Measurements from ENCODE around the gene CCDC124.

Gene CCDC124

DNA sequence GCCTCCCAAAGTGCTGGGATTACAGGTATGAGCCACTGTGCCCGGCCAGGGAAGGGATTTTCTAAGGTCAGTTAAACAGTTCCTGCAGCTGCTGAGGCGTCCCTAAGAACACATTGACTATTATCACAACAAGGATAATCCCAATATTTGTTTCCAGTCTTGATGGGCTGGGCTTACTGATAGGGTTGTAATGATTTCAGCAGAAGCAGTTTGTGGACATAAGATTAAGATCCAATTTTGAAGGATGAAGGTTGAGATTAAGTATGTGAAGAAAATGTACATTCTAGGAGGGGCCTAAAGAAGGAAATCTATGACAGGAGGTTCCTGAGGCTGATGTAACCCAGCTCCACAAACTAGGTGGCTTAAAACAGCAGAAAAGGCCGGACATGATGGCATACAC is 10.7 kb upstream of the CCDC124 start:
- Mint-ChIP-seq H3K27ac (no peak overlapping the region), H3K4me3 (no peak overlapping the region), H3K4me1 (no peaks in the 10 kb centered on the region), H3K9me3 (no peaks in the 10 kb centered on the region), H3K27me3 (no peaks in the 10 kb centered on the region), H3K36me3 (no peaks in the 10 kb centered on the region)

DNA sequence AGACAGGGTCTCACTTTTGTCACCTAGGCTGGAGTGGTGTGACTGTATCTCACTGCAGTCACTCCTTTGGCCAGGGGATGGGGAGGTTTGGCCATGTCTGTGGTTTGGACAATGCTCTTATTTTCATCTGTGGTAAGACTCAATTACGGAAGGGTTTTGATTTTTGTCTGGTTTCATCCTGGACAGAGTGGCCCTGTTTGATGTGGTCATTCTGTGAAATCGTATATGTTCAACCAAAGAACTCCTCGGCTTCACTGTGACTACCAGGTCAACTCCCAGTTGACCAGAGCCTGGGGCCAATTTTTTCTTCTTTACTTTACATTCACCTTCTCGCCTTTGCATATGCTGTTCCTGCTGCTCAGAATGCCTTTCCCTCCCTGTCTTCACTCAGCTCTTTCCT is 6.8 kb upstream of the CCDC124 start:
- H3K4me3 Mint-ChIP-seq, result no peak overlapping the region
- H3K27me3 Mint-ChIP-seq, result no peaks in the 10 kb centered on the region
- H3K9me3 Mint-ChIP-seq, result no peaks in the 10 kb centered on the region
- no peaks in the 10 kb centered on the region for H3K36me3 Mint-ChIP-seq
- H3K4me1 Mint-ChIP-seq, result no peaks in the 10 kb centered on the region
- H3K27ac Mint-ChIP-seq, result peak overlapping the region; percentile 53

DNA sequence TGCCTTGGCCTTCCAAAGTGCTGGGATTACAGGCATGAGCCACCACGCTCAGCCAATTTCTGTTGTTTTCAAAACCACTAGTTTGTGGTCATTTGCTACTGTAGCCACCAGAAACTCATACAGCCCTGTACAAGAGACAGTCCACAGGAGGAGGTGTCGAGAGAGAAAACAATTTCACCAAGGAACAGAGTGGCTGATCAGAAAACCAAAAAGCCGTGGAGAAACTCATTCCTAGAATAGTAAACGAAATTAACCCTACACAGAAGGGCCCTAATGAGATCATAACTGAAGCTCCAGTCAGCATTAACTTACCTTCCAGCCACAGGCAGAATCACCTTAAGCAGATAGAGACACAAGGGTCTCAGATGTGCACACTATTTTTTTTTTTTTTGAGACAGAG is 3.8 kb upstream of the CCDC124 start:
- Mint-ChIP-seq H3K27ac (no peak overlapping the region), H3K27me3 (no peaks in the 10 kb centered on the region), H3K36me3 (no peaks in the 10 kb centered on the region), H3K4me1 (peaks cover 18% of the 10 kb centered on the region), H3K9me3 (no peaks in the 10 kb centered on the region), H3K4me3 (no peak overlapping the region)

GRCh38 chr19:17931532-17932191 is 1.2 kb upstream of the CCDC124 start:
- Mint-ChIP-seq H3K4me1 (peaks cover 18% of the 10 kb centered on the region), H3K27ac (peak overlapping the region; percentile 52), H3K9me3 (no peaks in the 10 kb centered on the region), H3K27me3 (no peaks in the 10 kb centered on the region), H3K4me3 (peak overlapping the region; percentile 98), H3K36me3 (no peaks in the 10 kb centered on the region)

DNA sequence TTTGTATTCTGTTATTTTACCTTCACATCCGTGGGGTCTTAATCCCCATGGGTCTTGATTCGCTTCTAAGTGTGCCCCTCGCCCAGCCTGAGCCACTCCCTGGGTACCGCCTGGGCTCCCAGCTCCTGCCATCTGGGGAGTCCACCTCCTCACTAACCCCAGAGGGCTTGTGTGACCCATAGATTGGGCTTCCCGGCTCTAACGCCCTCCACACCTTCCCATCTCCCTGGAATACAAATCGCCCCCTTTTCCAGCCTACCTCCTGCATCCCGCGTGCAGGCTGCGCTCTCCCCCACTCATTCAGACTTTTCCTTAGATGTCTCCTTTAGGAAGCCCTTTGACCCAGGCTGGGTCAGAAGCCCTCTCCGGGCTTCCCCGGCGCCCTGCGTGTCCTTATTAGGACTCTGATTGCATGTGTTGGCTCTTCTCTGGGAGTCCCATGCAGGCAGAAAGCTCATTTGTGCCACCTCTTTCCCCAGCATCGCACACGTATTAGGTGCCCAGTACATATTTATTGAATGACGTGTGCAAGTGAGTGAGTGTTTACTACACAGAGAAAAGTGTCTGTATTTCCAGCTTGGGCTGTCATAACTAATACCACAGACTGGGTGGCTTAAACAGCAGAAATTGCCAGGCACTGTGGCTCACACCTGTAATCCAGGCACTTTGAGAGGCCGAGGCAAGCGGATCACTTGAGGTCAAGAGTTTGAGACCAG is 757 bp downstream of the CCDC124 start:
- Mint-ChIP-seq H3K4me3 (peak overlapping the region; percentile 98), H3K27me3 (no peaks in the 10 kb centered on the region), H3K9me3 (no peaks in the 10 kb centered on the region), H3K36me3 (no peaks in the 10 kb centered on the region), H3K27ac (peak overlapping the region; percentile 98), H3K4me1 (peaks cover 18% of the 10 kb centered on the region)

DNA sequence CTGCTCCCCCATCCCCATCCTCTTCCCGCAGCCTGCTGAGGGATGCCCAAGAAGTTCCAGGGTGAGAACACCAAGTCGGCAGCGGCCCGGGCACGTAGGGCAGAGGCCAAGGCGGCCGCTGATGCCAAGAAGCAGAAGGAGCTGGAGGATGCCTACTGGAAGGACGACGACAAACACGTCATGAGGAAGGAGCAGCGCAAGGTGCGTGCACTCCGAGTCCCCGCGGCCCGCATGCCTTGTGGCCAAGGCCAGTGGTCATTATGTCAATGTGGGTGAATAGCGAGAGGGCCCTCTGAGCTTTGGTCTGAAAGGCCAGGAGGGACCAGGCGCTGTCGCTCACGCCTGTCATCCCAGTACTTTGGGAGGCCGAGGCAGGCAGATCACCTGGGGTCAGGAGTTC is 3.6 kb downstream of the CCDC124 start:
- H3K4me1 Mint-ChIP-seq, result peaks cover 17% of the 10 kb centered on the region
- H3K4me3 Mint-ChIP-seq, result no peak overlapping the region
- no peaks in the 10 kb centered on the region for H3K27me3 Mint-ChIP-seq

DNA sequence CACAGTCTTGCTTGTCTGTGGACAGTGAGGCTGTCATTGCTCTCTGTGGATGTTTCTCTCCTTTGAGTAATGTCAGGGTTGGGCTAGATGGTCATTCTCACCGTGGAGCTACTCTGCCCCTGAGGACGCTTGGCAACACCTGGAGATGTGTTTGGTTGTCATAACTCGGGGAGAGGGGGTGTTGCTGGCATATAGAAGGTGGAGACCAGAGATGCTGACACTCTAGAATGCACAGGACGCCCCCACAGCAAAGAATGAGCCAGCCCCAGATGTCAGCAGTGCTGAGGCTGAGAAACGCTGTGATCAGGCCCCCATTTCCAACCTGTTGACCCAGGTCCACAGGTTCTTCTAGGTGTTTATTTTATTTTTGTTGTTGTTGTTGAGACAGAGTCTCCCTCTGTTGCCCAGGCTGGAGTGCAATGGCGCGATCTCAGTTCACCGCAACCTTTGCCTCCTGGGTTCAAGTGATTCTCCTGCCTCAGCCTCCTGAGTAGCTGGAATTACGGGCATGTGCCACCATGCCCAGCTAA is 4.6 kb downstream of the CCDC124 start:
- no peak overlapping the region for H3K27ac Mint-ChIP-seq
- H3K27me3 Mint-ChIP-seq, result no peaks in the 10 kb centered on the region
- H3K9me3 Mint-ChIP-seq, result no peaks in the 10 kb centered on the region
- H3K4me3 Mint-ChIP-seq, result no peak overlapping the region
- no peaks in the 10 kb centered on the region for H3K36me3 Mint-ChIP-seq
- H3K4me1 Mint-ChIP-seq, result peaks cover 8% of the 10 kb centered on the region

More for the DNA sequence above, 3.6 kb downstream of the CCDC124 start:
- Mint-ChIP-seq H3K27ac (no peak overlapping the region), H3K36me3 (no peaks in the 10 kb centered on the region), H3K9me3 (no peaks in the 10 kb centered on the region)

- Mint-ChIP-seq H3K27me3 (no peaks in the 10 kb centered on the region), H3K36me3 (no peaks in the 10 kb centered on the region), H3K9me3 (no peaks in the 10 kb centered on the region), H3K27ac (no peak overlapping the region), H3K4me1 (peaks cover 7% of the 10 kb centered on the region), H3K4me3 (no peak overlapping the region)
Observed at GRCh38 chr19:17938092-17938845, 5.5 kb downstream of the CCDC124 start.

- no peak overlapping the region for H3K27ac Mint-ChIP-seq
- H3K4me1 Mint-ChIP-seq, result peaks cover 15% of the 10 kb centered on the region
- no peaks in the 10 kb centered on the region for H3K27me3 Mint-ChIP-seq
- no peaks in the 10 kb centered on the region for H3K9me3 Mint-ChIP-seq
- H3K4me3 Mint-ChIP-seq, result no peak overlapping the region
- H3K36me3 Mint-ChIP-seq, result no peaks in the 10 kb centered on the region
Observed at GRCh38 chr19:17942181-17942580, 9.4 kb downstream of the CCDC124 start.

- no peaks in the 10 kb centered on the region for H3K27me3 Mint-ChIP-seq
- H3K4me1 Mint-ChIP-seq, result peaks cover 19% of the 10 kb centered on the region
- no peaks in the 10 kb centered on the region for H3K9me3 Mint-ChIP-seq
- no peaks in the 10 kb centered on the region for H3K36me3 Mint-ChIP-seq
- H3K27ac Mint-ChIP-seq, result no peak overlapping the region
- H3K4me3 Mint-ChIP-seq, result no peak overlapping the region
Observed at GRCh38 chr19:17942582-17943273, 9.9 kb downstream of the CCDC124 start.

- Mint-ChIP-seq H3K36me3 (no peaks in the 10 kb centered on the region), H3K4me1 (peaks cover 20% of the 10 kb centered on the region), H3K27me3 (no peaks in the 10 kb centered on the region), H3K9me3 (no peaks in the 10 kb centered on the region), H3K4me3 (no peak overlapping the region), H3K27ac (no peak overlapping the region)
Observed at GRCh38 chr19:17943274-17944221, 10.7 kb downstream of the CCDC124 start.

DNA sequence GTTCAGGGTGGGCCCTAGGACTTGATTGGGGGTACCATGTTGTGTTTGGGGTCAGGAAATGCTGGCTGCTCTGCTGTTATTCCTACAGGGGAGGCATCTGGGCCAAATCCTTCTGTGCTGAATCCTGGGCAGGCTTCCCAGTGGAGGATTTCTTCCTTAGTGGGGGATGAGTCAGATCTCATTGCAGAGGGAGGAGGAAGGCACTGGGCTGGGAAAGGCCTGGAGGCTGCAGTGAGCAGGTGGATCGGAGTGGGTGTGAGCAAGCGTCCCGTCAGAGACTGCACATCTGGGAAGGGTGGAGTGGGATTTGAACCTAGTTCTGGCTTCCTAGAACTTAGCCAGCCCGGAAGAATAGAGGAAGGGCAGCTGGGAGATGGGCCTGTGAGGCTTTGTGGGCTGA is 11.5 kb downstream of the CCDC124 start:
- H3K36me3 Mint-ChIP-seq, result no peaks in the 10 kb centered on the region
- H3K27ac Mint-ChIP-seq, result no peak overlapping the region
- peaks cover 28% of the 10 kb centered on the region for H3K4me1 Mint-ChIP-seq
- peaks cover 2% of the 10 kb centered on the region for H3K27me3 Mint-ChIP-seq
- H3K9me3 Mint-ChIP-seq, result no peaks in the 10 kb centered on the region
- H3K4me3 Mint-ChIP-seq, result no peak overlapping the region

DNA sequence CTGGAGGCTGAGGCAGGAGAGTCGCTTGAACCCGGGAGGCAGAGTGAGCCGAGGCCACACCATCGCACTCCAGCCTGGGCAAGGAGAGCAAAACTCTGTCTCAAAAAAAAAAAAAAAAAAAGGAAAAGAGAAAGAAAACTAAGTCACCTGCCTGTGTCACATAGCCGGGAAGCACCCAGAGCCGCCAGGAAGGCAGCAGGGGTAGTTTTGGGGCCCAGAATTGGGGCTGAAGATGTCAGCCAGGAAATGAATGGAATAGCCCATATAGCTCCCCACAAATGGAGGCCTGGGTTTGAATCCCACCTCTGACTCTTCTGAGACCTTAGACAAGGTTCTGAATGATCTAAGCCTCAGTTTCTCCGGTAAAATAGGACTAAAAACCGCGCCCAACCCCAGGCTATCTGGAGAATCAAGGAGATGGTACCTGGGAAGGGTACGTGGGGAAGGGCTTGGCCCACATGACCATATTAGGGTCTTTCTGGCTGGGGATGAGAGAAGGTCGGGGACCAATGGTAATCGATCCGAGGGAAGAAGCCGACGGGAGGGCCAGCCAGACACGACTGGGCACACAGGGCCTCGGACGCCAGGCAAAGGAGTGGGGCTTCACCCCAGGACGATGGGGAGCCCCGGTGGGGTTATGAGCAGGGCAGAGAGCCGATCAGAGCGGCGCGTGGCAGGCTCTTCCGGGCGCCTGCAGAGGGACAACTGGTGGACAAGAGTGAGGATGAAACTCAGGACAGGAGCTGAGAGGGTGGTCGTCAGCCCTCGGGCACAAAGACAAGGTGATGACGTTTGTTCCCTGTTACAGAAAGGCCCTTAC is 14.4 kb downstream of the CCDC124 start:
- peak overlapping the region; percentile 87 for H3K4me3 Mint-ChIP-seq
- H3K36me3 Mint-ChIP-seq, result no peaks in the 10 kb centered on the region
- H3K9me3 Mint-ChIP-seq, result no peaks in the 10 kb centered on the region
- peaks cover 23% of the 10 kb centered on the region for H3K27me3 Mint-ChIP-seq
- H3K4me1 Mint-ChIP-seq, result peaks cover 48% of the 10 kb centered on the region
- H3K27ac Mint-ChIP-seq, result peak overlapping the region; percentile 84
